GM12878 (cell line): ENCODE data around the gene RNU6-9. TPM values are rescaled to one million over a fixed set of nuclear protein-coding genes. Genes with fewer than 3 reads are reported as not detected.
"Not testable (repeated sequence)": the region's sequence is repeated elsewhere in the genome, so short reads cannot be mapped to it uniquely, and the experiment has no call there.

ENCODE experiments used
- ATAC-seq: fragments of 200-7000 bp; cut with Tn5 transposase; 3 replicates; pipeline ENCODE4 v1.9.1; 2020; ENCODE audit warnings: mild to moderate bottlenecking, moderate library complexity
- BruUV-seq: library from RNA; stranded (reverse); fragments of 400-500 nt; replicated peaks from 2 replicates; lab custom pipeline; 2021; lab: Mats Ljungman, UMichigan
- CTCF ChIA-PET: fragments of 300-600 bp; sonication (Branson Sonifier 250); formaldehyde crosslinking; extraction: SDS; loops from one replicate; lab custom pipeline; 2021; ENCODE audit warnings: inconsistent platforms; lab: Yijun Ruan, JAX
- POLR2A ChIA-PET: fragments of 350-600 bp; formaldehyde crosslinking; extraction: SDS; loops from one replicate; lab custom pipeline; 2021; ENCODE audit warnings: inconsistent platforms; lab: Charles Lee
- RAD21 ChIA-PET: fragments of 300-600 bp; sonication (Branson Sonifier 250); formaldehyde crosslinking; loops from one replicate; lab custom pipeline; 2023; ENCODE audit warnings: antibody characterized with exemption; ENCODE audit not compliant: unreplicated experiment; lab: Charles Lee
- SMC1A ChIA-PET: fragments of 300-600 bp; sonication (Branson Sonifier 250); formaldehyde crosslinking; loops from one replicate; lab custom pipeline; 2023; ENCODE audit not compliant: unreplicated experiment, uncharacterized antibody; lab: Charles Lee
- DNase-seq: peaks from one replicate; pipeline ENCODE4 v3.0.0-alpha.2; 2011; ENCODE audit warnings: low read depth, low spot score
- FAIRE-seq: peaks from 3 replicates; lab custom pipeline; 2011; peaks lifted over from hg19 to GRCh38; lab: Jason Lieb, UNC
- H2AFZ ChIP-seq: 2 replicates; pipeline ENCODE4 v1.6.0; 2011; ENCODE audit warnings: low read depth, low read length, control low read depth; ENCODE audit not compliant: control insufficient read depth
- H3K27ac ChIP-seq: 2 replicates; pipeline ENCODE4 v1.5.1; 2011; ENCODE audit warnings: control low read depth; ENCODE audit not compliant: control insufficient read depth, insufficient read depth
- H3K27me3 ChIP-seq, 2 experiments: replicated peaks in 1 of 2; 2 replicates each; pipeline versions ENCODE4 v1.6.0 to v1.6.1; 2011; ENCODE audit warnings: low read length in 1 of 2; ENCODE audit not compliant: control insufficient read depth in 2 of 2, insufficient read depth in 2 of 2
- H3K36me3 ChIP-seq, 2 experiments: 2 replicates each; pipeline ENCODE4 v1.5.1; 2011; ENCODE audit warnings: low read length in 1 of 2; ENCODE audit not compliant: control insufficient read depth in 2 of 2, insufficient read depth in 2 of 2
- H3K4me1 ChIP-seq: 2 replicates; pipeline ENCODE4 v1.6.1; 2011; ENCODE audit warnings: mild to moderate bottlenecking, low read length, moderate library complexity, mixed read lengths; ENCODE audit not compliant: control insufficient read depth, insufficient read depth
- H3K4me2 ChIP-seq: 2 replicates; pipeline ENCODE4 v1.6.0; 2011; ENCODE audit warnings: control low read depth; ENCODE audit not compliant: control insufficient read depth, insufficient read depth
- H3K4me3 ChIP-seq: fragments of 200-600 bp; sonication (generic); 2 replicates; pipeline ENCODE4 v1.5.1; 2016
- H3K79me2 ChIP-seq: 2 replicates; pipeline ENCODE4 v1.6.0; 2011; ENCODE audit warnings: low read length; ENCODE audit not compliant: control insufficient read depth, insufficient read depth
- H3K9ac ChIP-seq: 2 replicates; pipeline ENCODE4 v1.8.0; 2011; ENCODE audit warnings: low read length, control low read depth, mixed read lengths; ENCODE audit not compliant: control insufficient read depth, insufficient read depth
- H3K9me3 ChIP-seq: replicated peaks from 3 replicates; pipeline ENCODE4 v1.5.1; 2011; ENCODE audit warnings: mild to moderate bottlenecking, low read length; ENCODE audit not compliant: control insufficient read depth, insufficient read depth
- H4K20me1 ChIP-seq: 2 replicates; pipeline ENCODE4 v1.6.0; 2011; ENCODE audit not compliant: control insufficient read depth, insufficient read depth
- CHD1 ChIP-seq: IDR thresholded peaks from 2 replicates; pipeline ENCODE4 v1.6.1; 2012; ENCODE audit warnings: low read depth, low read length, improper control_type of control experiment
- KAT2A ChIP-seq: conservative IDR thresholded peaks from 2 replicates; pipeline ENCODE4 v1.6.1; 2011; ENCODE audit warnings: low read depth, low read length; ENCODE audit not compliant: control insufficient read depth
- PAX8 ChIP-seq: fragments of 450-650 bp; IDR thresholded peaks from 2 replicates; pipeline ENCODE4 v1.6.1; 2017; ENCODE audit warnings: mild to moderate bottlenecking, moderate library complexity
- POLR2A ChIP-seq: IDR thresholded peaks from 2 replicates; pipeline ENCODE4 v1.6.1; 2011; ENCODE audit warnings: low read depth, mild to moderate bottlenecking, low read length
- RAD51 ChIP-seq: fragments of 450-650 bp; IDR thresholded peaks from 2 replicates; pipeline ENCODE4 v1.6.1; 2016; ENCODE audit warnings: moderate library complexity, mild to moderate bottlenecking, inconsistent platforms
- SMAD5 ChIP-seq: IDR thresholded peaks from 2 replicates; pipeline ENCODE4 v1.6.1; 2016; ENCODE audit warnings: antibody characterized with exemption, low read depth
- TCF3 ChIP-seq: IDR thresholded peaks from 2 replicates; pipeline ENCODE4 v1.6.1; 2012; ENCODE audit warnings: low read depth, mild to moderate bottlenecking, low read length, borderline replicate concordance; ENCODE audit not compliant: insufficient read depth
- WGBS: methylation state at CpG from one replicate; pipeline ENCODE4 v1.1.6; 2016; ENCODE audit warnings: low lambda C conversion rate; ENCODE audit not compliant: insufficient replicate concordance, insufficient coverage; ENCODE audit errors: missing lambda C conversion rate; 5-methylcytosine and 5-hydroxymethylcytosine counted together
- in situ Hi-C: fragments of 300-500 bp; cut with MboI; formaldehyde crosslinking; loops from 9 replicates; pipeline ENCODE4 v1.14.3; 2018; ENCODE audit warnings: mixed read lengths
- intact Hi-C: fragments of 100-400 bp; cut with micrococcal nuclease; formaldehyde crosslinking; loops from one replicate; pipeline ENCODE4 v1.14.2; 2022; ENCODE audit not compliant: unreplicated experiment
- polyA plus RNA-seq, 11 experiments: library from polyadenylated mRNA; depleted of rRNA in 4 of 11; unstranded in 6 of 11; stranded (reverse) in 5 of 11; fragments of >200 nt; fragmentation: Nextera tagmentation in 4 of 11; fragmentation: Illumina TruSeq in 1 of 11; extraction: Ambion mirVana in 4 of 11; extraction: Trizol in 1 of 11; gene quantifications; 1 replicate in 1 of 11; 2 replicates in 10 of 11; pipeline versions ENCODE4 v1.2.1 to v1.2.3, GENCODE V29; 2011 to 2016; ENCODE audit warnings: inconsistent platforms in 2 of 11, missing spikeins in 2 of 11, low read depth in 1 of 11
- total RNA-seq, 4 experiments: library from RNA; depleted of rRNA in 3 of 4; stranded (reverse); fragments of >200 nt in 3 of 4; fragmentation: Illumina TruSeq in 1 of 4; extraction: Trizol in 1 of 4; gene quantifications; 2 replicates each; pipeline versions ENCODE4 v1.2.1 to v1.2.3, GENCODE V29; 2013 to 2021
- TF ChIP-seq, protein P1 (sequence below): IDR thresholded peaks from 2 replicates; pipeline ENCODE4 v1.6.1; 2012; ENCODE audit warnings: low read length, inconsistent platforms

RNU6-9 gene
- total and polyA plus RNA-seq, 10 of the 15 experiments (the other 5 are each of a cell fraction or from before 2014, with no cell fraction given) = not detected

DNA sequence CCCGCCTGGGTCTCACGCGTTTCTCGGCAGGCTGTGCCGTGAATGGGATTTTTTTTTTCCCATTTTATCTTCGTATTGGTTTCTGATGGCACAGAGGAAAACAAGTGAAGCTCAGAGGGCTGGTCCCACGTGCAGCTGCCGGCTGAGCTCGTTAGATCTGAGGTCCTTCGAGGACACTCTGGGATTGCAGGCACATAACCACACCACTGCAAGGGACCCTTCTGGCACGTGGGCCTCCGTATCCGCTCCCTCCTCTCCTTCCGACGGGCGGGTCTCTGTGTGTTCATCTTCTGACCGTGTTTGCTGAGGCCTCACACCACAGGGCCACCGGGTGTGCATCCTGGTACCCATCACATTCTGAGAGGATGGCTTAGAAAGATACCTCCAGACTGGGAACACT, 17.2 kb upstream of the RNU6-9 start:
- DNase-seq (no peak), ATAC-seq (no peak), FAIRE-seq (no peak)
- Histone ChIP-seq H3K27ac (no peak overlapping the region), H3K36me3 (no peaks in the 10 kb centered on the region; a peak in 1 of 4 replicates), H3K4me1 (no peaks in the 10 kb centered on the region), H3K4me2 (no peak overlapping the region), H3K79me2 (no peaks in the 10 kb centered on the region), H3K9ac (no peak overlapping the region), H3K4me3 (no peak overlapping the region), H3K9me3 (no peaks in the 10 kb centered on the region), H4K20me1 (no peaks in the 10 kb centered on the region), H2AFZ (no peak overlapping the region), H3K27me3 (no peaks in the 10 kb centered on the region)
- intact Hi-C loops = no loop called here
- no peak for TF ChIP-seq KAT2A
- no peak for TF ChIP-seq RAD51
- TF ChIP-seq, protein P1, sequence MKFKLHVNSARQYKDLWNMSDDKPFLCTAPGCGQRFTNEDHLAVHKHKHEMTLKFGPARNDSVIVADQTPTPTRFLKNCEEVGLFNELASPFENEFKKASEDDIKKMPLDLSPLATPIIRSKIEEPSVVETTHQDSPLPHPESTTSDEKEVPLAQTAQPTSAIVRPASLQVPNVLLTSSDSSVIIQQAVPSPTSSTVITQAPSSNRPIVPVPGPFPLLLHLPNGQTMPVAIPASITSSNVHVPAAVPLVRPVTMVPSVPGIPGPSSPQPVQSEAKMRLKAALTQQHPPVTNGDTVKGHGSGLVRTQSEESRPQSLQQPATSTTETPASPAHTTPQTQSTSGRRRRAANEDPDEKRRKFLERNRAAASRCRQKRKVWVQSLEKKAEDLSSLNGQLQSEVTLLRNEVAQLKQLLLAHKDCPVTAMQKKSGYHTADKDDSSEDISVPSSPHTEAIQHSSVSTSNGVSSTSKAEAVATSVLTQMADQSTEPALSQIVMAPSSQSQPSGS = no peak
- no peak for TF ChIP-seq SMAD5
- no peak for TF ChIP-seq PAX8
- TF ChIP-seq TCF3 = no peak
- ChIA-PET RAD21 (no interaction called here), CTCF (no interaction called here), SMC1A (no interaction called here), POLR2A (no interaction called here)
- WGBS = 93% methylated on average over 17 of the region's 18 CpGs
- BruUV-seq = no TSS peak
- in situ Hi-C loops = no loop called here

DNA sequence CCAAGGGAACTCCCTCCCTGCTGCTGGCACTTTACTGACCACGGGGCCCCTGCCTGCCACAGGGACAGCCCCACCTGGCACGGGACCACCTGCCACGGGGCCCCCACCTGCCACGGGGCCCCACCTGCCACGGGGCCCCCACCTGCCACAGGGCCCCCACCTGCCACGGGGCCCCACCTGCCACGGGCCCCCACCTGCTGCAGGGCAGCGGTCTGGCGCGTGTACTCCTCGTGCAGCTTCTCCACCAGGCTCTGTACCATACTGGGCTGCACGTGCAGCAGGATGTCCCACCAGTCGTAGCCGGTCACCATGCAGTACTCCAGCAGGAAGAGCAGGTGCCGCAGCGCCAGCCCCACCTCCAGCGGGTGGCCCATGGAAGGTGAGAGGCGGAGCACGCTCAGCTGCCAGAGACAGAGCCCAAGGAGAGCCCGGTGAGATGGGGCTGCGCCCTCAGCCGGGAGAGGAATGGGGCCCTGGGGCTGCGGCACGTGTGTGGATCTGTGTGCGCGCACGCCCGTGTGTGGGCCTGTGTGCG, 16.4 kb upstream of the RNU6-9 start:
- no peak for FAIRE-seq

DNA sequence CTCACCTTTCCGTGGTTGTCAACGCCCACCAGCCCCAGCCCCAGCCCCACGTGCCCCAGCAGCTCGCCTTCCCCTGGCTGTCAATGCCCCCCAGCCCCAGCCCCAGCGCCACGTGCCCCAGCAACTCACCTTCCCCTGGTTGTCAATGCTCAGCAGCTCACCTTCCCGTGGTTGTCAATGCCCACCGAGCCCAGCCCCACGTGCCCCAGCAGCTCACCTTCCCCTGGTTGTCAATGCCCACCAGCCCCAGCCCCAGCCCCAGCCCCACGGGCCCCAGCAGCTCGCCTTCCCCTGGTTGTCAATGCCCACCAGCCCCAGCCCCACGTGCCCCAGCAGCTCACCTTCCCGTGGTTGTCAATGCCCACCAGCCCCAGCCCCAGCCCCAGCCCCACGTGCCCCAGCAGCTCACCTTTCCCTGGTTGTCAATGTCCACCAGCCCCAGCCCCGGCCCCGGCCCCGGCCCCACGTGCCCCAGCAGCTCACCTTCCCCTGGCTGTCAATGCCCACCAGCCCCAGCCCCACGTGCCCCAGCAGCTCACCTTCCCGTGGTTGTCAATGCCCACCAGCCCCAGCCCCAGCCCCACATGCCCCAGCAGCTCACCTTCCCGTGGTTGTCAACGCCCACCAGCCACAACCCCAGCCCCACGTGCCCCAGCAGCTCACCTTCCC, 15.2 kb upstream of the RNU6-9 start:
- H4K20me1 ChIP-seq, DNase-seq, ATAC-seq, SMC1A ChIA-PET, H3K27me3 ChIP-seq, H3K9me3 ChIP-seq, BruUV-seq, in situ Hi-C loops, H3K36me3 ChIP-seq, intact Hi-C loops, H3K4me1 ChIP-seq, H3K27ac ChIP-seq, FAIRE-seq, H3K4me3 ChIP-seq, H3K4me2 ChIP-seq, H3K9ac ChIP-seq, H3K79me2 ChIP-seq, H2AFZ ChIP-seq: not testable (repeated sequence)
- POLR2A ChIA-PET = interaction anchor here (1.0 kb wide), 2 partner anchors 15 to 29 kb away, joined by 3 read pairs; no protein-coding TSS in a partner anchor
- RAD21 ChIA-PET = interaction anchor here (1.1 kb wide), 1 partner anchor 15 kb away, joined by 3 read pairs; the partner anchor contains the start of gene RNU6-9
- WGBS = 92% methylated on average over 7 of the region's 23 CpGs
- CTCF ChIA-PET = interaction anchor here (1.2 kb wide), 1 partner anchor 15 kb away, joined by 4 read pairs; no protein-coding TSS in a partner anchor

More for the DNA sequence above, 16.4 kb upstream of the RNU6-9 start:
- Histone ChIP-seq H3K36me3 (no peaks in the 10 kb centered on the region; a peak in 1 of 4 replicates), H3K4me3 (no peak overlapping the region), H3K79me2 (no peaks in the 10 kb centered on the region), H4K20me1 (no peaks in the 10 kb centered on the region), H3K9ac (no peak overlapping the region), H3K9me3 (no peaks in the 10 kb centered on the region; the same call in 2 of the 3 replicates), H3K27me3 (no peaks in the 10 kb centered on the region), H2AFZ (no peak overlapping the region), H3K4me2 (no peak overlapping the region), H3K27ac (no peak overlapping the region), H3K4me1 (no peaks in the 10 kb centered on the region)
- in situ Hi-C loops (no loop called here), intact Hi-C loops (no loop called here)
- ChIA-PET RAD21 (no interaction called here), SMC1A (no interaction called here), CTCF (no interaction called here), POLR2A (interaction anchor here (0.6 to 1.5 kb wide), 2 partner anchors 12 to 32 kb away, joined by 3 read pairs; no protein-coding TSS in a partner anchor)
- TF ChIP-seq POLR2A (0 out of 2 replicates have a peak, but pooled peaks have one; percentile 12), CHD1 (no peak)
- WGBS = 69% methylated on average over 21 of the region's 29 CpGs
- no peak for DNase-seq
- ATAC-seq = no peak
- BruUV-seq = no TSS peak
